ENCODE results near the gene RASEF.
A peak's percentile ranks its signal among the peaks of the same experiment; 100 is the strongest.

The RASEF gene

DNA sequence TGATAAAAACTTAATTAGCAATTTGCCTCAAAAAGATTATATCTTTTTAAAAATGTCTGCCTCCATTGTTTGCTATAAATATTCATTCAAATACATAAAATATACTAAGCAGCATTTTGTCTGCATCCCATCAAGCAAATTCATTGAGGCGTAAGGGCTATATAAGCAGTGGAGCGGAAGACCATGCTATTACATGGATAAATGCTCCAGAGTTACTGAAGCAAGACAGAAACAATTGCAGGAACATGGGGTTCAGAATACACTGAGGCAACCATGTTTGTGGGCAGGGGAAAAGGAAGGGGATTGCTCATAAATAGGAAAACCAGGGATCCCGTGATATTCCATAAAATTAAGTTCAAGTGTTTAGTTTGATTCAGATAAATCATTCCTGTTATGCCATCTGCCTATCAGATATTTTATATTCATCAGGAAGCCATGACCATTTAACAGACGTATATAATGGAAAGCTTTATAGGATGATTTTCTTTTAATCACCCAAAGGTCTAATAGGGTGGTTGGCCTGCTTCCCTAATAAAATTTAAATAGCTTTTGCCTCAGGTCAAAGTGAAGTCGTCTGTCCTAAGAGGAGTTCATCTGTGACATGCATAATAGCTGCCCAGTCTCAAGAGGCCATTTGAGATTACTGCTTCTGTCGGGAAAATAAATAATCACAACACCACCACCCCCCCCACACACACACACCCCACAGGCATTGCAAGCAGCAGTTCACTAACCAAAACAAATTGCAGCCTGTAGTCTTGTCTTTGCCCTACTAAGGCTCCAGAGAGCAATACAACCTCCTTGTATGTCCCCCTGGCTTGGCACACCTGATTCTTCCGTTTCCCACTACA is 105.2 kb downstream of the RASEF start:
- H3K9ac ChIP-seq (ENCODE audit: low read depth, low read length, poor library complexity, severe bottlenecking), result no peak overlapping the region
- no peaks in the 10 kb centered on the region for H3K9me3 ChIP-seq (ENCODE audit: insufficient read depth, low read depth, low read length)
- no peaks in the 10 kb centered on the region for H3F3A ChIP-seq (ENCODE audit: low read depth)
- no peak overlapping the region for H3K4me3 ChIP-seq (ENCODE audit: low read length, poor library complexity, severe bottlenecking)
- H3K36me3 ChIP-seq (ENCODE audit: insufficient read depth, low read length), result no peaks in the 10 kb centered on the region
- TF ChIP-seq EZH2phosphoT487 (IDR thresholded peaks at IDR 0.05; ENCODE audit: borderline replicate concordance) (no peak), CTCF (conservative IDR thresholded peaks at IDR 0.05; ENCODE audit: low read length) (no peak)
- no peaks in the 10 kb centered on the region for H3K9me2 ChIP-seq (replicated peaks; ENCODE audit: low read depth, low read length)
- no peaks in the 10 kb centered on the region for H3K27me3 ChIP-seq (ENCODE audit: insufficient read depth, low read length, poor library complexity, severe bottlenecking)
- H3K4me2 ChIP-seq (ENCODE audit: low read depth, low read length, poor library complexity, severe bottlenecking), result peak overlapping the region; percentile 10
- peaks cover 39% of the 10 kb centered on the region for H3K4me1 ChIP-seq (ENCODE audit: insufficient read depth, low read length, poor library complexity, severe bottlenecking)
- 0 out of 2 replicates have a peak overlapping the region, but pooled peaks have one; percentile 2 for H2AFZ ChIP-seq (ENCODE audit: low read length)
- H3K79me2 ChIP-seq (ENCODE audit: insufficient read depth, low read length), result no peaks in the 10 kb centered on the region
- no peaks in the 10 kb centered on the region for H4K20me1 ChIP-seq (ENCODE audit: insufficient read depth, low read length, poor library complexity, severe bottlenecking)

GRCh38 chr9:82949203-82949602 is 113.7 kb downstream of the RASEF start:
- no peak overlapping the region for H3K4me3 ChIP-seq (ENCODE audit: low read length, poor library complexity, severe bottlenecking)
- no peaks in the 10 kb centered on the region for H3K79me2 ChIP-seq (ENCODE audit: insufficient read depth, low read length)
- H4K20me1 ChIP-seq (ENCODE audit: insufficient read depth, low read length, poor library complexity, severe bottlenecking), result no peaks in the 10 kb centered on the region
- TF ChIP-seq EZH2phosphoT487 (IDR thresholded peaks at IDR 0.05; ENCODE audit: borderline replicate concordance), result no peak
- no peak for TF ChIP-seq CTCF (conservative IDR thresholded peaks at IDR 0.05; ENCODE audit: low read length)
- no peak overlapping the region for H2AFZ ChIP-seq (ENCODE audit: low read length)
- H3K9ac ChIP-seq (ENCODE audit: low read depth, low read length, poor library complexity, severe bottlenecking), result no peak overlapping the region
- no peaks in the 10 kb centered on the region for H3K9me2 ChIP-seq (replicated peaks; ENCODE audit: low read depth, low read length)
- H3K9me3 ChIP-seq (ENCODE audit: insufficient read depth, low read depth, low read length), result no peaks in the 10 kb centered on the region
- no peaks in the 10 kb centered on the region for H3F3A ChIP-seq (ENCODE audit: low read depth)
- H3K36me3 ChIP-seq (ENCODE audit: insufficient read depth, low read length), result no peaks in the 10 kb centered on the region
- H3K4me1 ChIP-seq (ENCODE audit: insufficient read depth, low read length, poor library complexity, severe bottlenecking), result peaks cover 24% of the 10 kb centered on the region
- no peak overlapping the region for H3K4me2 ChIP-seq (ENCODE audit: low read depth, low read length, poor library complexity, severe bottlenecking)
- H3K27me3 ChIP-seq (ENCODE audit: insufficient read depth, low read length, poor library complexity, severe bottlenecking), result no peaks in the 10 kb centered on the region

DNA sequence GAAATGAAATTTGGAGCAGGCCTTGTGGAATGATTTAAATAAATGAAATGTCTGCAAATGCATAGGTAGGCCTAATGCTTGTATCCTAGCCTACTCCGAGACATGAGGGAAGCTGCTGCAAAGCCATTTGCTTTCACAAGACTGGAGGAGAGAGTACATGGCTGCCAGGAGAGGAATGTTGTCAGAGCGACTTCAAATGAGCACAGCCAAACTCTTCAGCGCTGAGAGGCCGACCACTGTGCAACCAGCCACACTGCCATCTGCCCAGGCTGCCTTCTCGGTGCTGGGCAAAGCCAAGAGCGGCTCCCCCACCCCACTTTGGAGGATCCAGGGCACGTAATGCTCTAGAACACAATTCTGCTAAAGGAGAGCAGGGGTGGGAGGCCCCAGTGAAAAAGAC is 122.6 kb downstream of the RASEF start:
- no peaks in the 10 kb centered on the region for H3K9me3 ChIP-seq (ENCODE audit: insufficient read depth, low read depth, low read length)
- peak overlapping the region; percentile 50 for H3K4me2 ChIP-seq (ENCODE audit: low read depth, low read length, poor library complexity, severe bottlenecking)
- no peaks in the 10 kb centered on the region for H3K36me3 ChIP-seq (ENCODE audit: insufficient read depth, low read length)
- H3K9ac ChIP-seq (ENCODE audit: low read depth, low read length, poor library complexity, severe bottlenecking), result no peak overlapping the region
- no peaks in the 10 kb centered on the region for H3K27me3 ChIP-seq (ENCODE audit: insufficient read depth, low read length, poor library complexity, severe bottlenecking)
- H3F3A ChIP-seq (ENCODE audit: low read depth), result no peaks in the 10 kb centered on the region
- peaks cover 30% of the 10 kb centered on the region for H3K4me1 ChIP-seq (ENCODE audit: insufficient read depth, low read length, poor library complexity, severe bottlenecking)
- H2AFZ ChIP-seq (ENCODE audit: low read length), result no peak overlapping the region
- H4K20me1 ChIP-seq (ENCODE audit: insufficient read depth, low read length, poor library complexity, severe bottlenecking), result no peaks in the 10 kb centered on the region
- TF ChIP-seq CTCF (conservative IDR thresholded peaks at IDR 0.05; ENCODE audit: low read length), result no peak
- no peak for TF ChIP-seq EZH2phosphoT487 (IDR thresholded peaks at IDR 0.05; ENCODE audit: borderline replicate concordance)
- no peaks in the 10 kb centered on the region for H3K9me2 ChIP-seq (replicated peaks; ENCODE audit: low read depth, low read length)
- no peaks in the 10 kb centered on the region for H3K79me2 ChIP-seq (ENCODE audit: insufficient read depth, low read length)
- H3K4me3 ChIP-seq (ENCODE audit: low read length, poor library complexity, severe bottlenecking), result peak overlapping the region; percentile 9

All from Loucy (cell line).